HG03565 (cell line): ENCODE data around the gene IRF1.

ENCODE experiments used
- ATAC-seq: cut with Tn5 transposase; IDR thresholded peaks from one replicate; pipeline ENCODE4 v1.9.1; 2021; ENCODE audit warnings: mild to moderate bottlenecking, moderate library complexity; ENCODE audit not compliant: unreplicated experiment

Gene IRF1

DNA sequence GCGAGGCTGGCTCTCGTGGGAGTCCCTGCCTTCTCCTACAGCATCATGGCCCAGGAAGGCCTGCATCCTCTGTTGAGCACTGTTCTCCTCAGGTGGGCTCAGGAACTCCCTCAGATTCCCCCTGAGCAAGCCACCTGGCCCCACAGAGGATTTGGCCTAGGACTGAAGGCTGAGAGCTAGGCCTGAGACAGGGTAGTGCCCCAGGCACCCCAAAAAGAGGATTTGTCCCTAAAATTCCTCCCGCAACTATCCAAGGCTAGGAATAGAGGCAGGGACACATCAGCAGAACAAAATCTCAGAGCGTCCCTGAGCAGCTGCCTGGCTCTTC, 11.0 kb upstream of the IRF1 start:
- no peak for ATAC-seq

DNA sequence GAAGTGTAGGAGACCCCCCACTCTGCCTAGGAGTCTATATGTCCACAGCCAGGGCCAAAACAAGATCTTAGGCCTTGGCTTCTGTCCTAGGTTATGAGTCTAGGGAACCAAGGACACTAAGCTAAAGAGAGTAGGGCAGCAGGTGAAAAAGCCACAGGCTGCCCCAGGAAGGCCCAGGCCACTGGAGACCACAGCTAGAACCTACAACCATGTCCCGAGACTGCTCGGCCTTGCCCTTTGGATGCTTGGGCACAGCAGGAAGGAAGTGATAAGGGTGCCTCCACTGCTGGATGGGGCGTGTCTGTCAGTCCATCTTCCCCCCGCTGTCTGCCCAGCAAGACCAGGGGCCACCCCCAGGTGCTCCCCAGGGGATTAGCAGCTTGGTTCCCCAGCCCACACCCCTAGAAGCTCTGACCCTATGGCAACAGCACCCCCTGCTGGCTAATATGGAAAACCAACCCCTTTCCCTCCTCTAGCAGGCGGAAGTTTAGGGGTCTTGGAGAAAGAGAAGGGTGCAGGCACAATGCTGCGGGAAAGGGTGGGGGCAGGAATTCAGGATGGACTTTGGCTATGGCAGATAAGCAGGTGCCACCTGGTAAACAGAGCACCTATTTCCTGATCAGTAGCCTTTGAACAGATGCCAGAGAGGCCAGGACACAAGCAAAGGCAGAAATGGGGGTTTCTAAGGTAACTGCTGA, 10.5 kb upstream of the IRF1 start:
- peak; percentile 29 for ATAC-seq

DNA sequence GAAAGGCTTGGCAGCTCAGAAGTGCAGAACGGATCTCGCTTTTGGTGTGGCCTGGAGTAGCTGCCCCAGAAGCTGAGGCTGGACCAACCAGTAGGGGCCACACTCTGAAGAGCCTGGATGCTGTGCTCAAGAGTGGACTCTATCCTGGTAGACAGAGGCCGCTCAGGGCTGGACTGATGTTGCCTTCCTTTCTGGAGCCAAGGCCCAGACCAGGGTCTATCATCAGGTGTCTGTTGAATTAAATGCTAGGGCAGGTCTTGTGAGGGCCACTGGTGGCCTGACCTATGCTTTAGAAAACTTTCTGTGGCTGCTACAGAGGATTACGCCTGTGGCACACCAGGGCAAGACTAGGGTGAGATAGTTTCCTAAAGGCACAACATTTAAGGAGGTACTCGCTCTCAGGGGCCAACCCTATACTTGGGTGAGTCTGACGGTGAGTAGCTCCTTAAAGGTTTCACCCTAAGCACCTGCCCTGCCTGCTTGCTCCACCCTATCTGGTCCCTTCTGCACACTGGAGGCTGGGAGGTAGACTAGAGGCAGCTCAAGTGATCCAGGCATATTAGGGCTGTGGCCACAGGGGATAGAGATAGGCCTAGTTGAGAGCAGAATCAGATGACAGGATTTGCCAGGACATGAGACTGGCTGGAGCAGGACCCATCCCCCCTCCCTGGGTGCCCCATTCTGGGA, 9.8 kb upstream of the IRF1 start:
- no peak for ATAC-seq

DNA sequence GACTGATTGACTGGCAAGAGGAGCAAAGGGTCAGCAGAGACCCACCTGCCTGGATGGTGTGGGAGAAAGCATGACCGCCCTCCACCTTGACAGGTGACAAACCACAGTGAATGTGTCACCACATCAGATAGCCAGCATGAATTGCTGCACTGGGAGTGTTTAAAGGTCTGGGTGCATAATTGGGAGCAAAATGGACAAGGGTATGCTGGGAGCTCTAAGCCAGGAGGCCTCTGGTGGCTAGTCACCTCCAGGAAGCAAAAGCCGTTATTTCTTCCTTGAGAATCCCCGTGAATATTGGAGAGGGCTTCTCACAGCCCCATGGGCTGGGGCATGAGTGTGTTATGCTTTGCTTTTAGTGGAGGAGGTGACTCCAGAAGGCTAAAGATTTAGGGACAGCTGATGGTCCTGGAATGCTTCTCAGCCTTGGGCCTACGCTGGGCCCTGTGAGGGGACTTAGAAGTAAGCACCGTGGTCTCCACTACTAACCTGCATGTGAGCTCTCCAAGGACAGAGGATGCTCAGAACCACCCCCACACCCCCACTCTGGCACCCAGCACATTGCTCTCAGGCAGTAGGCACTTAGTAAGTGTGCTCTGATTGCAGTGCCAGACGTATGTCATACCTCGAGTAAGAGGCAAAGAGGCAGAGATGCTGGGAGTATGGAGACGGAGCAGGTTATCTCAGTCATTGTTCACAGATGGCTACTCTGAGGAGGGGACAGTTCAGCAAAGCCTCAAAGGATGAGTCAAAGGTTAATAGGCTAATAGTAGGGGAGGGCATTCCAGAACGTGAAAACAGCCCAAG, 9.1 kb upstream of the IRF1 start:
- ATAC-seq = no peak

DNA sequence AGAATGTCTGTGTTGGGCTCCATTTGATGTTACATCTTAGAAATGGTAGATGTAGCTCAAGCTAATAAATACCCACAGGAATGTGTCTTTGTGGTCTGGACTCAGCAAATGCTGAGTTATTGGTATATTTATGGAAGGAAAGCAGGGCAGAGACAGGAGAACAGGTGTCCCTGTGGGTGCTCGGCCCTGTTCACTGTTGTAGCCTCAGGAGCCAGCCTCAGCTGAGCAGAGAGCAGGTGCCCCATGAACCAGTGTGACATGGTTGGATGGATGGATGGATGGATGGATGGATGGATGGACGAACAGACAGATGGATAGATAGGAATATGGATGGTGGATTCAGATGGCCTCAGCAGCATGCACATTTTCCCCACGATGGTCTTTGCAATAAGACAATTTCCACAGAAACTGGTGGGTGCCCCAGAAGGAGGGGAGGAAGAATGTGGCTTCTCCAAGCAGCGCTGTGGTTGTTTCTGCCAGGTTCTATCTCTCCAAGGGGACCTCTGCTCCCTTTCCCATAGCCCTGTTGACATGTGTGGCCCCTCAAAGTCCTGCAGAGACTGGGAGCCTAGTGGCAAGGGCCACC, 8.2 kb upstream of the IRF1 start:
- no peak for ATAC-seq

DNA sequence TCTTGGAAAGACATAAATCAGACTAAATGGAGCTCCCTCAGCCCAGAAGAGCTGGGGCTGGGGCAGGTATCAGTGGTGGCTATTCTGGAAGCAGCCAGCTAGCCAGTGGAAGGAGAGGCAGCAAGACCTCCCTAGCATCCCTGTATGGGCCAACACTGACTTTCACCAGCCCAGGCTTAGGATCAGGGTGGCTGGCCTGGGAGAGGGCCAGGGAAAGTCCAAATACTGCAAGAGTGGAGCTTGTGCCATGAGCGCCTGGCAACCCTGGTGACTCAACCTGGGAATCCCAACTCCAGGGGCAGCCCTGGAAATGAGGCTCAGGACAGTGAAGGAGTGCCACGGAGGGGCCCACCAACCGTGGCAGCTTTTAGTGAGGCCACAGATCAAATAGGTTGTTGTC, 7.6 kb upstream of the IRF1 start:
- no peak for ATAC-seq

DNA sequence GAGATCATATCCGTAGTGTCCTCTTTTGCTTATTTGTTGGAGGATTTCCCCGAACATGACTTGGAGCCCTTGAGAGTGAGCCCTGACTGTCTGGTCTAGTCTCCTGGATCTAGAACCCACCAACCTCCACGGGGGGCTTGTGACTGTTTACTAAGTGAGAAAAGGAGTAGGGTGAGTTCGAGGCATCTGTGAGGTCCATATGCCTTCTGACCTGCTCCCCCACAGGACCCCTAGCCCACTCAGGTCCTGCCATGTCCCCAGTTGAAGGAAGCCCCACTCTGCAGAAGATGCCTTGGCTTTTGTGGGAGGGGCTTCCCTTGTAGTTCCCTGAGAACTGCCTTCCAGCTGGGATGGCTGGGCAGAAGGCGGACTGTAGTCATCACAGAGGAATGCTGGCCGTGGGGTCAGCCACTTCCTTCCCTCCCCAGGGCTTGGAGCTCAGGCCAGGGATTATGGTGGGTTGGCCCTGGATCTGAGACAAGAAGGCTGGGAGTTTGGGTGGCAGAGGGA, 7.0 kb upstream of the IRF1 start:
- no peak for ATAC-seq

DNA sequence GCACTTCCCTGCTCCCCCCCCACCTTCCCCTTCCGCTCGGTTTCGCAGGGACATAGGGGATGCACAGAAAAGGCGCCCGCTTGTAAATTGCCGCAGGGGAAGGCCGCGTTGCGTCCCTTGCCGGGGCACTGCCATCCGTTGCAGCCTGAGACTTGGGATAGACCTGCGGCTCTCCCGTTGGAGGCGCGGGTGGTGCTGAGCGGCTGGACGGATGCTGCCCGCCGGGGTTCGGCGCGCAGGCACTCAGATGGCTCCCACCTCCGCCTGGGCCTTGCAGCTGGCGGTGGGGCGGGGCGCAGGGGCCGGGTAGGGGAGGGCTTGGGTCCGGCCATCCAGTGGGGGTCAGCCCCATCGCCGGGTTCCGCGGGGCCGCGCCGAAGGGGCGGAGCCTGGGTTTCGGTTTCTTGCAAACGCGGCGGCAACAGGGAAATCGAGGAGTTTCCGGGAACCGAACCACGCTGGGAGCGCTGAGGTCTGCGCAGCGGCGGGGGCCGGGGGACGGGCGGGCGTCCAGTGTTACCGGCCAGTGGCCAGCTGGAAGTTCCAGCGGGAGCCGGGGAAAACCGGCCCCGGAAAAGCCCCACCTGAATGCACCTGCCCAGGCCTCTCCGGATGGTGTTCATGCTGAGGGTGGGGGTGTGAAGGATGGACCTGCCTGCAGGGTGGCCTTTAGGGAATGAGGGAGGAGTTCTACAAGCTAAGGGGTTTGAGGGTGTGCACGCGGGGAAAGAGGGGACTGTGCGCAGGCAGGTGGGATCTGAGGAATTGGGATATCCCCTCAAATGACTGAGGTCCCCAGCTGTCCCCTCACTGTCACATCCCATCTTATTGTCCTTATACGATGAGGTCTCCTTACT, 6.3 kb upstream of the IRF1 start:
- ATAC-seq = no peak

DNA sequence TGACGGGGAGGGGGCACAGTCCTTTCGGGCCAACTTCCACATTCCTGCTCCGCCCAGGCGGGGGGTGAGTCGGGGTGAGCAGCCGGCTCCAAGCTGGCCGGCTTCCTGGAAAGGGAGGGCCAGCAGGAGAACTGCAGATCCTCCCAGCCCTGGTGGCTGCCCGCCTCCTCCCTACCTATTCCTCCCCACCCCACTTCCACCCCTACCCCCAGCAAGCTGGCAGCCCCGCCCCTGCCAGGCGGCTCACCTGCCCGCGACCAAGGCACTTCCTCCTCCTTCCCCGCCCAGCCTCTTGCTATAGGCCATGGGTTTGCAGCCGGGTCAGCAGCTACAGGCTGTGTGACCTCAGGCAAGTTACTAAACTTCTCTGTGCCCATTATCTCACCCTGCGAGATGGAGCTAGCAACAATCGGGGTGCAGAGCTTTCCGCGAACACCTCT, 5.6 kb upstream of the IRF1 start:
- ATAC-seq = no peak

DNA sequence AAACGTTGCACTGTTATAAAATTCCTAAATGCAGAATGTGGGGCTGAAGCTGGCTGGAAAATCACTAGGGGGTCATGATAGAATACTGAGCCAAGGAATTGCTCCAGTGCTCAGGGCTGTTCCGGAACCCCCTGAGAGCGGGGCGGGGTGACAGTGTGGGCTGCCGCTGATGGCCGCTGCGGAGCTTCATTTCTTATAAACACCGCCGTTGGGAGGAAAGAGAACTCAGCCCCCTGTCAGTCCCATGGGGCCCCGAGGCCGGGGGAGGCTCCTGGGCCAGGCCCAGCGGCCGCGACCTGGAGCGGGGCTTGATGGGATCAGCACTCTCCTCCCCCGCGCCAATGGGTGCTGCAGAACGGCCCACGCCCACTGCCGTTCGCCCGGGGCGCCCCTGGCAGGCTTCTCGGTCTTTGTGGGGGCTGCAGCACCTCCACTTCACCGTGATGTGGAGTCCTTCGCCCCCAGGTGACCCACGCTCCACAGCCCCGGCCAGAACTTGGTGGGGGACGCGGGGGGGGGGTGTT, 5.2 kb upstream of the IRF1 start:
- ATAC-seq = peak; percentile 26

DNA sequence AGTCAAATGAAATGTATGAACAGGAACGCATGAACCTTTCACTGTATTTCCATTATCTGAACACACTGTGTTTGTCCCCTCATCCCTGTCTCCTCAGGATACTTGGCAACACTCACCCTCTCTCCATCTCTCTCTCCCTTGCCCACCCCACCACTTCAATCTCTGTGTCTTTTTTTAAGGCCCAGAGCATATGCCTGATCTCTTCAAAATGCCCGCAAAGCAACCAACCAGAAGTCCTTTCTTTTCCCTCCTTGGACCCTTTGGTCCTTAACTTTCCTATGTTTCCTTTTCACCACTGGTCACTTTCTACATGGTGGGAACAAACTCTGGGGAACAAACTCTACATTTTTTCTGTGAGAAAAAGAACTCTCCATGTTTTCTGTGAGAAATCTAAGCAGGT, 3.2 kb upstream of the IRF1 start:
- no peak for ATAC-seq

DNA sequence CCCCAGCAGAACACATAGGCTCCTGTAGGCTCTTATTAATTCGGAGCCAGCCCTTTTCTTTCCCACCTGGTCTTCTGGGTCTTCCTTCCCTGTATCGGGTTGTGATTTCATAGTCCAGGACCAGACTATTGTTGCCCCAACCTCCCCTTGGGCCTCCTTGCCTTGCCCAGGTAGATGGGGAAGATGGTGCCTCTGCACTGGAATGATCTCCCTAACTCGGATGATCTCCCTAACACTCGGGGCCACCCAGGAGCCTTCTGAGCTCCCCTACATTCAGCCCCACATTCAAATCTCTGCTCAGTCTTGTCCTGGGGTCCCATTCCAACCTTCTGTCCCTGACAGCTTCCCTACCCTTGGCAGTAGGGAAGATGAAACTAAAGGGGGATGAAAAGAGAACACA, 2.7 kb upstream of the IRF1 start:
- no peak for ATAC-seq

DNA sequence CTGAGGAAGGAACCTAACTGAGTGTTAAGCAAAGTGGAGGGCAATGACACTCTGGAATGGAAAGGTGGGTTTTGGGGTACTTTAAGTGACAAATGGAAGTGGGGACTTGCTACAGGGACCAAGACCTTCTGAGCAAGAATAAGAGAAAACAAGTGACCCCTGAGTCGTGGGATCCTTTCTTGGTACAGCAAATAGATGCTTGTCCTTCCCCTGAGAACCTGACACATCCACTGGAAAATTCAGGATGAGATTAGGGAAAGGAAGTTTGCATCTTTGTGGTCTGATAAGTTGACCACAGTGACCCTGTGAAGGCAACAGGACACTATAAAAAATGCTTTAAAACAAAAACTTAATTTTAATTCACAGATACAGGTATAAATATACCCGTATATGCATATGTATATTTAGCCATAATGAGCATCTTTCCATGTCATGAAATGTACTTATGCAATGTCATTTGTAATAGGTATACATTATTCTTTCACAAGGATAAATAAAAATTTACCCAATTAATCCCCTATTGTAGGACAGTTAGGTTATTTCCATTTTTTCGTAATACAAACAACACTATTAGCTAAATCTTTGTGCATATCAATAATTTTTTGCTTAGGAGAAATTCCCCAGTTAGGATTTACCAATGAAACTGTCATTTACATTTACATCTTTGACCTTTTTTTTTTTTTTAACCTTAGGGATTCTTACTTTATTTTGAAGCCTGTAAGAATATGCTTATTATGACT, 2.0 kb upstream of the IRF1 start:
- ATAC-seq = no peak

DNA sequence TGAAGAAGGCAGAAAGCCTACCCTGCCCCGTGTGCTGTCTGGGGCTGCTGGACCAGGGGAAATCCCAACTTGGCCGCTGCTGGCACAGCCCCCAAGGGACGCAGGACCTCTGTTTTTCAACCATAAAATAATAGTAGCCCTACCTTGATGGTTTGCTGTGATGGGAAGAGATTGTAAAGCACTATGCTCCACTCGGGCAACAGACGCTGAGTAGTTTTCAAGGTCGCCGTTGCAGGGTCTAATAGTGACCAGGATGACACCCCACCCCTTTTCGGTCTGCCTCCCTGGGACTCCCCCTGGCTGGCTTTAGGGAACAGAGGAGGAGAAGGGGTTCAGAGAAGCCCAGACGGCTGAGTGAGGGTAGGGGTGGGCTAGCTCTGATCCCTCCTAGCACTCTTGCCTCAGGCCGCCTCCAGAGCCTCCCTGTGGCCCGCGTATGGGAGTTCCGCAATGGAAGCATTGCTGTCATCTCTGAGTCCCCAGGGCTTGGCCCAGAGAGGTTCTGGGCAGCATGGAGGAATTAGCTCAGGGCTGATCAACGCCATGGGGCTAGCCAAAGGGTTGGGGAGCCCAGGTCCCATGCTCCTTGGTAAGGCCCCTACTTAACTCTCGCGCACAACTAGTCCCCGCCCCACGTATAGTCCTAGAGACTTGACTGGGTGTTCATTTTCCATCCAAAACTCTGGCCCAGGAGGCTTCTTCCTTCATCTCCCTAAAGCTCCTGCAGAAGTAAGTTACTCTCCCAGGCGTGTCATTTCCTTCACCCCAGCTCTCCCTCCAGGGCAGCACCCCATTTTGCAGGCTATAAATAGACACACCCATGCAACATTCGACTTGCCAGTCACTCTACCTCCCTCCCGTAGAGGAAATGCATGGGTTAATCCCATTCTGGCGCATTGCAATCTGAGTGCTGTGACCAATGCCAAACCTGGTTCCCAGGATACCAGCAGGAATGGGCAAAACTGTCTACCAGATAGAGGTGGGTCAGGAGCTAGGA, 1.1 kb upstream of the IRF1 start:
- no peak for ATAC-seq

DNA sequence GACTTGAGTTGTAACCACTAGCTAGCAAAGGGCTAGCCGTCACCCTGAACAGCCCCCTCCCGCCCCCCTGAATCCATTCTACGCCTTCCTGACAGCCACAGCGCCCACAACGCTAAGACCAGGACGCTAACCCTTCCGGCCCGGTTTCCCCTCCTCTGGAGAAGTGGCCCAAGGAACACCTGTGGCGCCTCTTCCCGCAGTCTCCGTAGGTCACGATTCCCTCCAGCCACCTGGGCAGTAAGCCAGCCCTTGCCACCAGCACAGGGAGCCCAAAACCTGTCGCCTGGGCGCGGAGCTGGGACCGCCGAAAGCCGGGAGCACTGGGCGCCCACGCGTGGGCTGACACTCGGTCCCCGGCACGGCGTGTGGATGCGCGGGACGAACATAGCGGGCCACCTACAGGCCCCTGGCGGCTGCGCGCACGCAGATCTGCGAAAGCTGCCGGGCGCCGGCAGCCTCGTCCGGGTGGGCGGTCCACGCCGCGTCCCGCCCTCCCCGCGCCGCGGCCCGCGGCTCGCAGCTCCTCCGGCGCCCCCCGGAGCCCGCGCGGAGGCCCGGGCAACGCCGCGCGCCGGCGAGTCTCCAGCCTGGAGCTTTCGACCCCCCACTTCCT, 596 bp downstream of the IRF1 start:
- ATAC-seq = peak; percentile 14

DNA sequence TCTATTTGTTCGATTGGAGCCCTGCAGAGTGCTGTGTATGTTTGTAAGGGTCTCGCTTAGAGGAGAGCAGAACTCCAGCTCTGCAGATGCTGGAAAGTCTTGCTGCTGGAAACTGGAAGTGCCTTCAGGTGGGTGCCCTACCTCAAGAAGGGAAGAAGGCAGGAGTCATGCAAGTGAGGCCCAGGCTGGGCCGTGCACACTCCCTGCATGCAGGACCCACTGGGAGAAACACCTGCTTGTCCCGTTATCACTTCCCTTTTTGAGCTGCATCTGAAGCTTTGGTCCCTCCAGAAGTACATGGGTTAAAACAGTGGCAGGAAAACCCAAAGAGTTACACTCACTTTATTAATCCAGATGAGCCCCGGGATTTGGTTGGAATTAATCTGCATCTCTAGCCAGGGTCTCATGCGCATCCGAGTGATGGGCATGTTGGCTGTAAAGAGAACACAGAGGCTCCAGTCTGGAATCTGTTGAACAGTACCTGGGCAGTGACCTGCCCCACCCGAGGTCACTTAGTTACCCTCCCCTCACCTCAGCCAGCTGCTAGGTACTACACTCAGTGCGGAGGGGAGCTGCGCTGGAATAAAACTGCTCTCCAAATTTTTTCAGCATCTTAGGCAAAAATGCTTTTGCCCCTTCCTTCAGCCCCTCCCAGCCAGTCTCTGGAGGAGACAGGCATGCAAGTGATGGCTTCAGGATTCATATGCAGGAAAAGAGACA, 1.4 kb downstream of the IRF1 start:
- no peak for ATAC-seq

DNA sequence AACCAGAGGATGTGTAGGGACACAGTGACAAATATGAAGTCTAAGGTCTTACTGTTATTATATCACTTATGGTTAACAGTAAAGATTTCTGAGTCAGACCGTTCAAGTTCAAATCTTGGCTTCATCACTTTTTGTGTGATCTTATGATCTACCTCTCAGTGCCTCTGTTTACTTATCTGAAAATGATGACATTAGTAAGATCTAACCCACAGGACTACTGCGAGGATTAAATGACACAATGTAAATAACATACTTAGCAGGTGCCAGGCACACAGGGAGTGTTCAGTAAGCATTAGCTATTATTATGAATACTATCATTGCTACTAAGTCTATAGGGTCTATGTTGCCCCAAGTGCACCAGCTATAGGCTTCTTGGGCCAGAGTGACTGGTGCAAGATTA, 2.0 kb downstream of the IRF1 start:
- no peak for ATAC-seq
